ENCODE results near the gene SPATA18. TPM values are rescaled to one million over a fixed set of nuclear protein-coding genes. Genes with fewer than 3 reads are reported as not detected.
A peak's percentile ranks its signal among the peaks of the same experiment; 100 is the strongest.

SPATA18 gene
- total and polyA plus RNA-seq, 2 of the 13 experiments (the other 11 are each of a cell fraction or from before 2014, with no cell fraction given) = 5.7 to 13.2 TPM

DNA sequence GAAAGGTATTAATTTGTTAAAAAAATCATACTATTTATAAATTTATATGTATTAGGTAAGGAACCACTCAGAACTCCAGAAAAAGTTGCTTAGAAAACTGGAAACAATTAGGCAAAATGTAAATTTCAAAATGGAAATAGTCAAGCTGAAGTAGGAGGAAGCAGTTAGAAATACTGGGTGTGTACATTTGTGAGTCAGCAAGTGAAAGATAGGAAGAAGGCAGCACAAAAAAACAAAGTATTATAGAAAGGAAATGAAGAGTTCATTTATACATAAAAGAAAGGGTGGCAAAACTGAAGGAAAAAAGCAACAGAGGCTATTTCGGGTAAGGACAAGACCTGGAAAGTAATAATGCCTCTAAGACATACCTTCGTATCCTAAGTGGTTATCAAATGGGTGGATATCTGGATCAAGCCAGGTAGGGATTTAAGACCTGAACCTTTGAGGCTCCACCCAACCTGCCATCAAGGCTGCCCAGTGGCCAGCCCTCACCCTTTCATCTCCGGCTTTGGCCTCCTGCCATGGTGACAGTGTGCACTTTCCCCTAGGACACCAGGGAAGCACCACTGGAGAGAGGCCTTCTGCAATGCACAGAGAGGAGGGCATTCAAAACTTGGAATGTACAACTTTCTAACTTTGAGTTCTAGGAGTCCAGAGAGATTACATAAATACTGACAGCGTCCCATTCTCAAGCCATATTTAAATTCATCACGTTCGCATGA is 31.0 kb upstream of the SPATA18 start, which contains the start of gene LRRC66:
Gene LRRC66 (minus strand): TSS at position 428 of the 722 bp plus-strand sequence. CDS start 2,750 bp downstream, outside the sequence.
- in situ Hi-C loops (cut with HindIII; ENCODE audit: extremely low pct_ligation_motif_present, low pct_unique_long_range_greater_than_20kb) = no loop called here
- ATAC-seq (peak; percentile 99), FAIRE-seq (no peak), DNase-seq (ENCODE audit: low spot score) (peak; percentile 66)
- H3K27me3 ChIP-seq (ENCODE audit: control insufficient read depth in 1 of 2, insufficient read depth in 2 of 2, low read length in 2 of 2) = no peaks in the 10 kb centered on the region
- ChIA-PET CTCF (ENCODE audit: low intra/inter-chr PET ratio, low total read pairs) (no interaction called here), POLR2A (no interaction called here)
- no peaks in the 10 kb centered on the region for H3K36me3 ChIP-seq (replicated peaks in 1 of 2; ENCODE audit: control insufficient read depth in 1 of 2, insufficient read depth in 2 of 2, low read length in 2 of 2)
- H2AFZ ChIP-seq (ENCODE audit: low read length) = no peak within 1 kb of the TSS
- peaks cover 17% of the 10 kb centered on the region for H3K4me1 ChIP-seq (ENCODE audit: insufficient read depth, low read length)
- H3K9me3 ChIP-seq (ENCODE audit: low read length) = no peaks in the 10 kb centered on the region
- WGBS (ENCODE audit: low lambda C conversion rate) = 30% methylated on average over 6 of the region's 6 CpGs
- H4K20me1 ChIP-seq (ENCODE audit: insufficient read depth, low read length) = no peaks in the 10 kb centered on the region
- H3K27ac ChIP-seq (ENCODE audit: extremely low read length, insufficient read depth, low read length) = no peak within 1 kb of the TSS
- no peak within 1 kb of the TSS for H3K9ac ChIP-seq (ENCODE audit: insufficient read depth, low read depth, low read length)
- intact Hi-C loops (cut with micrococcal nuclease; ENCODE audit: unreplicated experiment) = no loop called here
- no peak within 1 kb of the TSS for H3K4me3 ChIP-seq (replicated peaks in 1 of 3; ENCODE audit: insufficient read depth in 1 of 3, low read depth in 2 of 3, low read length in 3 of 3)
- H3K79me2 ChIP-seq (ENCODE audit: insufficient read depth, low read length) = no peaks in the 10 kb centered on the region
- H3K4me2 ChIP-seq (ENCODE audit: low read depth, low read length) = no peak within 1 kb of the TSS
- no TSS peak for BruUV-seq (replicated peaks)
- TF ChIP-seq, protein P1, sequence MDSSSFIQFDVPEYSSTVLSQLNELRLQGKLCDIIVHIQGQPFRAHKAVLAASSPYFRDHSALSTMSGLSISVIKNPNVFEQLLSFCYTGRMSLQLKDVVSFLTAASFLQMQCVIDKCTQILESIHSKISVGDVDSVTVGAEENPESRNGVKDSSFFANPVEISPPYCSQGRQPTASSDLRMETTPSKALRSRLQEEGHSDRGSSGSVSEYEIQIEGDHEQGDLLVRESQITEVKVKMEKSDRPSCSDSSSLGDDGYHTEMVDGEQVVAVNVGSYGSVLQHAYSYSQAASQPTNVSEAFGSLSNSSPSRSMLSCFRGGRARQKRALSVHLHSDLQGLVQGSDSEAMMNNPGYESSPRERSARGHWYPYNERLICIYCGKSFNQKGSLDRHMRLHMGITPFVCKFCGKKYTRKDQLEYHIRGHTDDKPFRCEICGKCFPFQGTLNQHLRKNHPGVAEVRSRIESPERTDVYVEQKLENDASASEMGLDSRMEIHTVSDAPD (CRISPR knock-in tag; IDR thresholded peaks at IDR 0.05) = no peak
- no peak for TF ChIP-seq NRL (CRISPR knock-in tag; IDR thresholded peaks at IDR 0.05; ENCODE audit: borderline replicate concordance)
- TF ChIP-seq, protein P2, sequence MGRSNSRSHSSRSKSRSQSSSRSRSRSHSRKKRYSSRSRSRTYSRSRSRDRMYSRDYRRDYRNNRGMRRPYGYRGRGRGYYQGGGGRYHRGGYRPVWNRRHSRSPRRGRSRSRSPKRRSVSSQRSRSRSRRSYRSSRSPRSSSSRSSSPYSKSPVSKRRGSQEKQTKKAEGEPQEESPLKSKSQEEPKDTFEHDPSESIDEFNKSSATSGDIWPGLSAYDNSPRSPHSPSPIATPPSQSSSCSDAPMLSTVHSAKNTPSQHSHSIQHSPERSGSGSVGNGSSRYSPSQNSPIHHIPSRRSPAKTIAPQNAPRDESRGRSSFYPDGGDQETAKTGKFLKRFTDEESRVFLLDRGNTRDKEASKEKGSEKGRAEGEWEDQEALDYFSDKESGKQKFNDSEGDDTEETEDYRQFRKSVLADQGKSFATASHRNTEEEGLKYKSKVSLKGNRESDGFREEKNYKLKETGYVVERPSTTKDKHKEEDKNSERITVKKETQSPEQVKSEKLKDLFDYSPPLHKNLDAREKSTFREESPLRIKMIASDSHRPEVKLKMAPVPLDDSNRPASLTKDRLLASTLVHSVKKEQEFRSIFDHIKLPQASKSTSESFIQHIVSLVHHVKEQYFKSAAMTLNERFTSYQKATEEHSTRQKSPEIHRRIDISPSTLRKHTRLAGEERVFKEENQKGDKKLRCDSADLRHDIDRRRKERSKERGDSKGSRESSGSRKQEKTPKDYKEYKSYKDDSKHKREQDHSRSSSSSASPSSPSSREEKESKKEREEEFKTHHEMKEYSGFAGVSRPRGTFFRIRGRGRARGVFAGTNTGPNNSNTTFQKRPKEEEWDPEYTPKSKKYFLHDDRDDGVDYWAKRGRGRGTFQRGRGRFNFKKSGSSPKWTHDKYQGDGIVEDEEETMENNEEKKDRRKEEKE (IDR thresholded peaks at IDR 0.05) = no peak
- no peak for TF ChIP-seq MTF2 (CRISPR knock-in tag; IDR thresholded peaks at IDR 0.05; ENCODE audit: borderline replicate concordance)
- TF ChIP-seq ARNTL (CRISPR knock-in tag; IDR thresholded peaks at IDR 0.05) = no peak
- TF ChIP-seq ZBTB20 (CRISPR knock-in tag; IDR thresholded peaks at IDR 0.05; ENCODE audit: borderline replicate concordance, low read depth) = no peak
- TF ChIP-seq LCORL (IDR thresholded peaks at IDR 0.05) = no peak
- 0 out of 2 replicates have a peak, but pooled peaks have one; percentile 44 for TF ChIP-seq LCORL (CRISPR knock-in tag; IDR thresholded peaks at IDR 0.05)
- TF ChIP-seq, protein P3, sequence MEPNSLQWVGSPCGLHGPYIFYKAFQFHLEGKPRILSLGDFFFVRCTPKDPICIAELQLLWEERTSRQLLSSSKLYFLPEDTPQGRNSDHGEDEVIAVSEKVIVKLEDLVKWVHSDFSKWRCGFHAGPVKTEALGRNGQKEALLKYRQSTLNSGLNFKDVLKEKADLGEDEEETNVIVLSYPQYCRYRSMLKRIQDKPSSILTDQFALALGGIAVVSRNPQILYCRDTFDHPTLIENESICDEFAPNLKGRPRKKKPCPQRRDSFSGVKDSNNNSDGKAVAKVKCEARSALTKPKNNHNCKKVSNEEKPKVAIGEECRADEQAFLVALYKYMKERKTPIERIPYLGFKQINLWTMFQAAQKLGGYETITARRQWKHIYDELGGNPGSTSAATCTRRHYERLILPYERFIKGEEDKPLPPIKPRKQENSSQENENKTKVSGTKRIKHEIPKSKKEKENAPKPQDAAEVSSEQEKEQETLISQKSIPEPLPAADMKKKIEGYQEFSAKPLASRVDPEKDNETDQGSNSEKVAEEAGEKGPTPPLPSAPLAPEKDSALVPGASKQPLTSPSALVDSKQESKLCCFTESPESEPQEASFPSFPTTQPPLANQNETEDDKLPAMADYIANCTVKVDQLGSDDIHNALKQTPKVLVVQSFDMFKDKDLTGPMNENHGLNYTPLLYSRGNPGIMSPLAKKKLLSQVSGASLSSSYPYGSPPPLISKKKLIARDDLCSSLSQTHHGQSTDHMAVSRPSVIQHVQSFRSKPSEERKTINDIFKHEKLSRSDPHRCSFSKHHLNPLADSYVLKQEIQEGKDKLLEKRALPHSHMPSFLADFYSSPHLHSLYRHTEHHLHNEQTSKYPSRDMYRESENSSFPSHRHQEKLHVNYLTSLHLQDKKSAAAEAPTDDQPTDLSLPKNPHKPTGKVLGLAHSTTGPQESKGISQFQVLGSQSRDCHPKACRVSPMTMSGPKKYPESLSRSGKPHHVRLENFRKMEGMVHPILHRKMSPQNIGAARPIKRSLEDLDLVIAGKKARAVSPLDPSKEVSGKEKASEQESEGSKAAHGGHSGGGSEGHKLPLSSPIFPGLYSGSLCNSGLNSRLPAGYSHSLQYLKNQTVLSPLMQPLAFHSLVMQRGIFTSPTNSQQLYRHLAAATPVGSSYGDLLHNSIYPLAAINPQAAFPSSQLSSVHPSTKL (CRISPR knock-in tag; IDR thresholded peaks at IDR 0.05) = peak; percentile 16; the same call in 1 of the 2 replicates
- TF ChIP-seq, protein P4, sequence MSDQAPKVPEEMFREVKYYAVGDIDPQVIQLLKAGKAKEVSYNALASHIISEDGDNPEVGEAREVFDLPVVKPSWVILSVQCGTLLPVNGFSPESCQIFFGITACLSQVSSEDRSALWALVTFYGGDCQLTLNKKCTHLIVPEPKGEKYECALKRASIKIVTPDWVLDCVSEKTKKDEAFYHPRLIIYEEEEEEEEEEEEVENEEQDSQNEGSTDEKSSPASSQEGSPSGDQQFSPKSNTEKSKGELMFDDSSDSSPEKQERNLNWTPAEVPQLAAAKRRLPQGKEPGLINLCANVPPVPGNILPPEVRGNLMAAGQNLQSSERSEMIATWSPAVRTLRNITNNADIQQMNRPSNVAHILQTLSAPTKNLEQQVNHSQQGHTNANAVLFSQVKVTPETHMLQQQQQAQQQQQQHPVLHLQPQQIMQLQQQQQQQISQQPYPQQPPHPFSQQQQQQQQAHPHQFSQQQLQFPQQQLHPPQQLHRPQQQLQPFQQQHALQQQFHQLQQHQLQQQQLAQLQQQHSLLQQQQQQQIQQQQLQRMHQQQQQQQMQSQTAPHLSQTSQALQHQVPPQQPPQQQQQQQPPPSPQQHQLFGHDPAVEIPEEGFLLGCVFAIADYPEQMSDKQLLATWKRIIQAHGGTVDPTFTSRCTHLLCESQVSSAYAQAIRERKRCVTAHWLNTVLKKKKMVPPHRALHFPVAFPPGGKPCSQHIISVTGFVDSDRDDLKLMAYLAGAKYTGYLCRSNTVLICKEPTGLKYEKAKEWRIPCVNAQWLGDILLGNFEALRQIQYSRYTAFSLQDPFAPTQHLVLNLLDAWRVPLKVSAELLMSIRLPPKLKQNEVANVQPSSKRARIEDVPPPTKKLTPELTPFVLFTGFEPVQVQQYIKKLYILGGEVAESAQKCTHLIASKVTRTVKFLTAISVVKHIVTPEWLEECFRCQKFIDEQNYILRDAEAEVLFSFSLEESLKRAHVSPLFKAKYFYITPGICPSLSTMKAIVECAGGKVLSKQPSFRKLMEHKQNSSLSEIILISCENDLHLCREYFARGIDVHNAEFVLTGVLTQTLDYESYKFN (CRISPR knock-in tag; conservative IDR thresholded peaks at IDR 0.05) = 0 out of 2 replicates have a peak, but pooled peaks have one; percentile 15
- no peak for TF ChIP-seq ZNF335 (CRISPR knock-in tag; IDR thresholded peaks at IDR 0.05)
- TF ChIP-seq SAP130 (CRISPR knock-in tag; IDR thresholded peaks at IDR 0.05; ENCODE audit: low read depth) = 0 out of 2 replicates have a peak, but pooled peaks have one; percentile 11

Measured in HepG2 (cell line).